Endothelial cell (in vitro differentiated cells): ENCODE measurements around the gene GALNT10. TPM values are rescaled to one million over a fixed set of nuclear protein-coding genes. Genes with fewer than 3 reads are reported as not detected.

Source experiments
- DNase-seq: peaks from one replicate; pipeline ENCODE4 v3.0.0; 2021; ENCODE audit warnings: low spot score
- H3K27ac Mint-ChIP-seq: one replicate; pipeline ENCODE4 v1.8.0; 2021; ENCODE audit warnings: mixed read lengths, inconsistent platforms; ENCODE audit not compliant: unreplicated experiment
- H3K27me3 Mint-ChIP-seq: one replicate; pipeline ENCODE4 v1.8.0; 2021; ENCODE audit warnings: mild to moderate bottlenecking, moderate library complexity, mixed read lengths, inconsistent platforms; ENCODE audit not compliant: unreplicated experiment
- H3K36me3 Mint-ChIP-seq: one replicate; pipeline ENCODE4 v1.8.0; 2021; ENCODE audit warnings: mild to moderate bottlenecking, low read depth, mixed read lengths, inconsistent platforms; ENCODE audit not compliant: unreplicated experiment
- H3K4me1 Mint-ChIP-seq: one replicate; pipeline ENCODE4 v1.8.0; 2021; ENCODE audit warnings: mild to moderate bottlenecking, mixed read lengths, inconsistent platforms; ENCODE audit not compliant: unreplicated experiment
- H3K4me3 Mint-ChIP-seq: one replicate; pipeline ENCODE4 v1.8.0; 2021; ENCODE audit warnings: mild to moderate bottlenecking, mixed read lengths, inconsistent platforms; ENCODE audit not compliant: unreplicated experiment
- H3K9me3 Mint-ChIP-seq: one replicate; pipeline ENCODE4 v1.8.0; 2021; ENCODE audit warnings: mixed read lengths, inconsistent platforms; ENCODE audit not compliant: unreplicated experiment
- total RNA-seq: library from RNA; stranded (reverse); fragmentation: NEBNext Ultra II Directional; extraction: Animal tissue kit (Norgen Biotek cat#: 25700); gene quantifications from one replicate; pipeline ENCODE4 v1.2.1, GENCODE V29; 2021; ENCODE audit not compliant: unreplicated experiment
- TF ChIP-seq, protein P1 (sequence below): fragments of 200-600 bp; sonication (generic); IDR thresholded peaks from one replicate; pipeline ENCODE4 v1.5.0; 2021; ENCODE audit warnings: antibody characterized with exemption; ENCODE audit not compliant: unreplicated experiment

GALNT10 gene
- total RNA-seq, 1 donor from 2014 or later: 22.5 TPM

DNA sequence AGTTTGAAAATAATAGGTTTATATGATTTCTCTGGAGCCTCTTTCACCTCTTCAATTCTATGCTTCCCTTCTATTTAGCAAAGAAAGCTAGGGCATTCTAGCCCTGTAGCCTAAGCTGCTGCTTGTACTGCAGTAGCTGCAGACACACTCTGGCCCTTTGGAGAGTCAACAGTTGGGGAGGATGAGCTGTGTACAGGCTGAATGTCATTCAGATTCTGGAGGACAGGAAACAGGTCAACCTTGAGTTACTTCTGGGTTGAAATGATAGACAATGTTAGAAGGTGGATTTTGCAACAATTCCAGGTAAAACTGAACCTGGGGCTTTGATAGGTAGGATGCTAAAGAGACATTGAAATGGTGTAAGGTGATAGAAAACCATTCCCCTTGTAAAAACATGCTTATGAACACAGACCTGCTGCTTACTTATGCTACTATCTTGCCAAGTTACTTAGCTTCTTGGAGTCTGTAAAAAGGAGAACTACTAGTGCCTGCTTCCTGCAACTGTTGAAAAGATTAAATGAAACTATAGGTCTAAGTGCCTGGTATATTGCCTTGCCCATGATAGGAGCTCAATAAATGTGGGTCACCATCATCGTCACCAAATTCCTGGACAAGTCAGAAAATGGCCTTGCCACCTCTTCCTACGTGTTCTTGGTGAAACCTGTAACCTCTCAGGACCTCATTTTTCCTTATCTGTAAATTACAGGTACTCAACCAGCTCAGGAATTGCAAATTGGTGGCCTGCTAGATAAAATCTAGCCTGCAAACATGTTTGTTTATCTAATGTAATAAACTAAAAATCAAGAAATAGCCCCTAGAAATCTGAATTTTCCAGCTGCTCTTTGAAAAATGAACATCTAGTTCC lies 83.7 kb downstream of the GALNT10 start:
- Mint-ChIP-seq H3K4me3 (no peak overlapping the region), H3K9me3 (no peaks in the 10 kb centered on the region), H3K36me3 (no peaks in the 10 kb centered on the region), H3K4me1 (peaks cover 12% of the 10 kb centered on the region), H3K27me3 (no peaks in the 10 kb centered on the region), H3K27ac (no peak overlapping the region)
- no peak for DNase-seq
- TF ChIP-seq, protein P1, sequence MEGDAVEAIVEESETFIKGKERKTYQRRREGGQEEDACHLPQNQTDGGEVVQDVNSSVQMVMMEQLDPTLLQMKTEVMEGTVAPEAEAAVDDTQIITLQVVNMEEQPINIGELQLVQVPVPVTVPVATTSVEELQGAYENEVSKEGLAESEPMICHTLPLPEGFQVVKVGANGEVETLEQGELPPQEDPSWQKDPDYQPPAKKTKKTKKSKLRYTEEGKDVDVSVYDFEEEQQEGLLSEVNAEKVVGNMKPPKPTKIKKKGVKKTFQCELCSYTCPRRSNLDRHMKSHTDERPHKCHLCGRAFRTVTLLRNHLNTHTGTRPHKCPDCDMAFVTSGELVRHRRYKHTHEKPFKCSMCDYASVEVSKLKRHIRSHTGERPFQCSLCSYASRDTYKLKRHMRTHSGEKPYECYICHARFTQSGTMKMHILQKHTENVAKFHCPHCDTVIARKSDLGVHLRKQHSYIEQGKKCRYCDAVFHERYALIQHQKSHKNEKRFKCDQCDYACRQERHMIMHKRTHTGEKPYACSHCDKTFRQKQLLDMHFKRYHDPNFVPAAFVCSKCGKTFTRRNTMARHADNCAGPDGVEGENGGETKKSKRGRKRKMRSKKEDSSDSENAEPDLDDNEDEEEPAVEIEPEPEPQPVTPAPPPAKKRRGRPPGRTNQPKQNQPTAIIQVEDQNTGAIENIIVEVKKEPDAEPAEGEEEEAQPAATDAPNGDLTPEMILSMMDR: no peak

DNA sequence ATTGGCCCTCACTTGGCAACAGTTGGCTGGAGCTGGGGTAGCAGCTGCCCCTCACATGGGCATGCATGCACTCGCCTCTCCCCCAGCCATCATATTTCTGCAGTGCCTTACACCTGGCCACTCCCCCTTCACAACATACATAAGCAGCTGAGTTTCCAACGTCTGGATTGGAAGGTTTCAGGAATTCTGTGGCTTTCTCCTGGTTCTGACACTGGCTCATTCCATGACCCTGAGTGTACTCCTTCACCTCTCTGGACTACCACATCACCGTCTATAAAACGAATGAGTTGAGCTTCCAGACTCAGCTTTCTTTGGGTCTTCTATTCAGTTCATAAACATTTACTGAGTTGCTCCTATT lies 84.3 kb downstream of the GALNT10 start:
- no peaks in the 10 kb centered on the region for H3K27me3 Mint-ChIP-seq
- TF ChIP-seq, protein P1: no peak
- no peaks in the 10 kb centered on the region for H3K9me3 Mint-ChIP-seq
- peaks cover 12% of the 10 kb centered on the region for H3K4me1 Mint-ChIP-seq
- H3K36me3 Mint-ChIP-seq: no peaks in the 10 kb centered on the region
- H3K4me3 Mint-ChIP-seq: no peak overlapping the region
- no peak overlapping the region for H3K27ac Mint-ChIP-seq
- DNase-seq: no peak

DNA sequence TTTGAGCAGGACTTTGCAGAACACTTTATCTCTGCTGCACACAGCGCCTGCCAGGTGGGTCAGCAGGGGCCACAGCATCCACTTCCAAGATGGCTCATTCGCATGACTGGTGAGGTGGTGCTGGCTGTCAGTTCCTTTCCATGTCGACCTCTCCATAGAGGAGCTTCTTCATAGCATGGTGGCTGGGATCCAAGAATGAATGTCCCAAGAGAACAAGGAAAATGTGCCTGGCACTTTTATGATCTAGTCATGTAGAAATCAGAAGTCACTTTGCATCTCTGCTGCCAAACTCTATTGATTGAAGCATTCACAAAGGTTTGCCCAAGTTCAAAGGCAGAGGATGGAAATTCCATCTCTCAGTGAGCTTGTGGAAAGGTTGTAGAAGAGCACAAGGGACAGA lies 85.0 kb downstream of the GALNT10 start:
- H3K27ac Mint-ChIP-seq: no peak overlapping the region
- no peaks in the 10 kb centered on the region for H3K27me3 Mint-ChIP-seq
- peaks cover 12% of the 10 kb centered on the region for H3K4me1 Mint-ChIP-seq

DNA sequence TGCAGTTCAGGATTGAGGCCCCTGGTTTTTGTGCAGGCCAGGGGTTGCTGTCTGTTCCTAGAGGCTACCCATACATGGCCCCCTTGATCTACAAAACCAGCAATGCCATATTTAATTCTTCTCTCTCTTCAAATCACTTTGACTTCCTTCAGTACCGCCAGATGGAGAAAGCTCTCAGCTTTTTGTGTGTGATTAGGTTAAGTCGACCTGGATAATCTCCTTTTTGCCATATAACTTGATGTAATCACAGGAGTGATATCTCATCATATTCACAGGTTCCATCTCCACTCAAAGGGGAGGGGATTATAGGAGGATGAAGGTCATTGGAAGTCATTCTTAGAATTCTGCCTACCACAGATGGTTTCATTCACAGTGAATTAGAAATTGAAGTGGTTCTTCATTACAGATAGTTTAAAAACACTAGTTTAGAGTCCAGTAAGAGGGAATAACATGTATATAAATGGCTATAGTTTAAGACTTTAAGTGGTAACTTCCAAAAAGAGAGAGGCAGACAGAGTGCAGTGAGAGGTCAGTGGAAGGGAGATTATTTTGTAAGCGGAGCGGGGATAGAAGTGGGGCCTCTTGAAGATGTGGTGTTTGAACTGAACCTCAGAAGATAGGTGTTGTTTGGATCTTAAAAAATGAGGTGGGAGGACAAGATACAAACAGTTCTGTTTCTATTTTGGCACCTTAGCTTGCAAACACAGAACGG lies 85.9 kb downstream of the GALNT10 start:
- Mint-ChIP-seq H3K27ac (no peak overlapping the region), H3K36me3 (no peaks in the 10 kb centered on the region), H3K4me1 (peaks cover 12% of the 10 kb centered on the region), H3K9me3 (no peaks in the 10 kb centered on the region), H3K27me3 (no peaks in the 10 kb centered on the region), H3K4me3 (no peak overlapping the region)
- DNase-seq: no peak
- TF ChIP-seq, protein P1: no peak

More for the DNA sequence above, 85.0 kb downstream of the GALNT10 start:
- H3K36me3 Mint-ChIP-seq: no peaks in the 10 kb centered on the region
- no peaks in the 10 kb centered on the region for H3K9me3 Mint-ChIP-seq
- TF ChIP-seq, protein P1: no peak
- H3K4me3 Mint-ChIP-seq: no peak overlapping the region
- DNase-seq: no peak

DNA sequence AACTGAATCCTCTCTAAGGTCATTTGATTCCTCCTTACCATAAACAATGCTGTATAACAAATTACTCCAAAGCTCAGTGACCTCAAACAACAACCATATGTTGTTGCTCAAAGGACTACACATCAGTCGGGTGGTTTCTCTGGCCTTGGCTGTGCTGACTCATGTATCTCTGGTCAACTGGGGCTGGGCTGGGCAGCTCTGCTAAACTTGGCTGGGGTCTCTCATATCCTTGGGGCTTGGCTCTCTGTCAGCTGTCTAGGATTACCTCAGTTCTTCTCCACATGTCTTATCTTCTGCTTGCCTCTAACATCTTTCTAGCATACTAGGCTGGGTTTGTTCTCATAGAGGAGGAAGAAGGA lies 86.4 kb downstream of the GALNT10 start:
- Mint-ChIP-seq H3K27ac (no peak overlapping the region), H3K27me3 (no peaks in the 10 kb centered on the region)

More for the DNA sequence above, 86.4 kb downstream of the GALNT10 start:
- no peaks in the 10 kb centered on the region for H3K9me3 Mint-ChIP-seq
- H3K36me3 Mint-ChIP-seq: no peaks in the 10 kb centered on the region
- no peak for DNase-seq
- no peak overlapping the region for H3K4me3 Mint-ChIP-seq
- TF ChIP-seq, protein P1: no peak
- H3K4me1 Mint-ChIP-seq: peaks cover 11% of the 10 kb centered on the region
